GM21390 (cell line): ENCODE results near the gene TPRG1.

Source experiments
- ATAC-seq: cut with Tn5 transposase; IDR thresholded peaks from one replicate; pipeline ENCODE4 v1.9.1; 2021; ENCODE audit not compliant: unreplicated experiment

Gene TPRG1

DNA sequence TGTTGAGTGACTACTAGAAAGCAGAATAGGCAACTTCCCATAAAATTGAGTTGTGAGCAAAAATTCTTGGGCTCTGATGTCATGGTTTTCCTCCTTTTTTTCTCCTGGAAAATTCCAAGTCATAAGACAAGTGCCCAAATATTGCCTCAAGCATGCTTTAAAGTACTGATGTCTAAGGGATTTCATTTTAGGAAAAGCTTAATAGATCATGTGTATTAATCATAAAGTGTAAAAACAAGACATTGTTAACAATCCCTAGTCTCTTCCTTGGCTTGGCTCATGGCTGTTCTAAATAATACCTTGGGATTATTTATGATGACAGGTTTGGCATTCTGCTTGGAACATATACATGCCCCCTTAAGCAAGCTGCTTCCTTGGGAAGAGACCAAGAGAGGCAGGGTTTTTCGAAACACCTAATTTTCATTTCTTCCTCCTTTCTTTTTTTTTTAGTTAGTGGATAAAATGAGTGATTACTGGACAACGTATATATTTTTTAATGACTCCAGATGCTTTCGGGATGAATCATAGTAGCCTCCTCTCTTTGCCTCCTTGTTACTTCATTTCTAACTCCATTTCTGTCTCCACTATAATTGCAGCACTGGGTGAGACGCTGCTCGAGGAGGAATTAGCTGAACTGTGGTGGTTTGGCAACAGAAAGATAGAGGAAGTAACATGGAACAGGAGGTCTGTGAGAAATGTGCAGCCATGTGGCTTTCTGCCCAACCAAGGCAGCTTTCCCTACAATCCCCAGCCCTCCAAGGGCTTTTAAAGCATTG lies 104.9 kb downstream of the TPRG1 start:
- ATAC-seq, result no peak

DNA sequence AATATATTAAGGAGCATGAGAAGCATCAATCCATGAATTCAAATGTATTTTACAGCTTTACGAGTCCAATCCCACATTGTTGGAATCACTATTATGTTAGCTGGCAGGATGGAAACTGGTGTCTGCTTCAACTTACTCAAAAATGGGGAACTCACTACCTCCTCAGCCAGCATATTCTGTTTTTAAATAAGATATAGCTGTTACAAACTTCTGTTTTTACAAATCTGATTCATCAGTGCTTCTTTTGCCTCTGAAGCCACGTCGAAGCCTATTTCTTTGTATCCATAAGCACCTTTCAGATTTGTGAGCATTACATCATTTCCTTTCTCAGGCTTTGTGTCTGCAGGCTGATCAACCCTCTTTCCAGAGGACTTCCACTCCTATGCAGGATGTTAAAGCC lies 105.9 kb downstream of the TPRG1 start:
- no peak for ATAC-seq

DNA sequence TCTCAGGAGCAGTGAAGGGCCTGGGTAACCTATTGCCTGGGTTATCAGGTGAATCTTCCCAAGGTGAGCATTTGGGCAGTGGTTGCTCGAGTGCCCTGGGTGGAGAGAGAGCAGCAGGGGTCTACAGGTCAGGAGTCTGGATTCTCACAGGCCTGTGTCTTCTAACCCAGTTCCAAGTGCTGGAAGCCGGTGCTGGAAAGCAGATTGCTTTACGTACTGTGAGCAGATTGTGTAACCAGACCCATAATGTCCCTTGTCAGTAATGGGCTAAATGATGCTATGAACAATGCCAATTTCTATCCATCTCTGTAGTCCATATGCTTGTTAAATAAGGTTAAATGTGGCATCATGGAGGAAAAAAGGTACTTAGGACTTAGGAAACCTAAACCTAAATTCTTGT lies 106.5 kb downstream of the TPRG1 start:
- no peak for ATAC-seq

DNA sequence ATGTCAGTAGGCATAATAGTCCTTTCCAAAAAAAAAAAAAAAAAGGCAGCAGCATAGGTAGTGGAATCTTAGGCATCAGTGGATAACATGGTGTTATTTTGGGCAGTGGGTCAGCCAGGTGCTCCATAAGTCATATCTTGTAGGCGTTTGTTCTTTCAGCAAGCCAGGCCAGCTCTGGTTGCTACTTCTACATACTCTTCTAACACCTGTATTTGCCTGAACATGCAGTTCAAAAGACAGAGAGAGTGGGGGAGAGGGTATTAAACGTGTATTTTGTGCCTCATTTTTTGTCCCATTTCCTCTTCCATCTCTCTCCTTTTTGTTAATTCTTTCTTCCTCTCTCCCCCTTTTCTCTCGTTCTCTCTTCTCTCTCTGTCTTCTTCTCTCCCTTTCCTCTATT lies 110.4 kb downstream of the TPRG1 start:
- no peak for ATAC-seq

DNA sequence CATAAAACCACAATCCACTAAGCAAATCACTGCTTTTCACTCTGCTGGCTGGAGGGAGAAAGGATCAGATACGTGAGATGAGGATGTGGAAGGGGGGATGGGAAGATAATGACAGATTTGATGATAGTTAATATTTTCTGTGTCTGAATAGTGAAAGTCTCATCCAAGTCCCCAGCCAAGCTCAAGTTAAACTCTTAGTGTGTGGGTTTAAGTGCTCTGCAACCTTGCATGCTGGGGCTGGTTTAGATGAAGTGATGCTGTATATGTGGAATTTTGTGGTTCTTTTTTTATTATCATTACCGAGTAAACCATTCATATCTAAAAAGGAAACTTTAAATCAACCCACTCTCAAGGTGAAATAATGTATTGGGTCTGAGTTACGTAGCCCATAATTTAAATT lies 111.0 kb downstream of the TPRG1 start:
- no peak for ATAC-seq

DNA sequence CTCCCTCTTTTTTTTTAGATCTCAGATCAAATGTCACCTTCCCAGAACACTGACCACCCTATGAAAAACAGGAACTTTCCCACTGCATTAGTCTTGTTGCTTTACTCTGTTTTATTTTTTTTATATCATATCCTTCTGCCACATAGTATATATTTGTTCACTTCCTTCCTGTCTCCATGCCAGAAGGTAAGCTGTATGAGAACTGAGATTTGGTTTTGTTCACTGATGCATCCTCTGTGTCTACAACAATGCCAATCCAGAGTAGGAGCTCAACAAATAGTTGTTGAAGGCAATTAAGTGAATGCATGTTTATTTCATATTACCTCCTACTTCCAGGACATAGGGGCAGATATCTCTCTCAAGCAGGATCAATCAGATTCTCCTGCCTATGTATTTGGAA lies 114.4 kb downstream of the TPRG1 start:
- peak; percentile 42 for ATAC-seq

DNA sequence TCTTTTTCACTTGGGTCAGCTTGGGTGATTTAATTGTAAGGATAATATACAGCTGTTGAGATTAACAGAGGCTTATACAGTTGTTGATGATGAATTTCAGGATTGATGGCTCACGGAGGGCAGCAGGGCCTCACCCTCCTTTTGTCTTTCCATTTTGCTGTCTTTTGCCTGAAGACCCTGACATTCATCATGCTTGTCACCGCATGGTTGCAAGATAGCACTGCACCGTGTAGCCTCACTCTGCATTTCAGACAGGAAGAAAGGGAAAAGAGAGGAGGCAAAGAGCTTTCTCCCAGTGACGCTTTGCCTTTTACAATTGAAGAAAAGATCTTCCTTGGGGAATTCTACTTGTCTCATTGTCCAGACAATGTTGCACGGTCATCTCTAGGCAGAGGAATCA lies 115.1 kb downstream of the TPRG1 start:
- no peak for ATAC-seq

DNA sequence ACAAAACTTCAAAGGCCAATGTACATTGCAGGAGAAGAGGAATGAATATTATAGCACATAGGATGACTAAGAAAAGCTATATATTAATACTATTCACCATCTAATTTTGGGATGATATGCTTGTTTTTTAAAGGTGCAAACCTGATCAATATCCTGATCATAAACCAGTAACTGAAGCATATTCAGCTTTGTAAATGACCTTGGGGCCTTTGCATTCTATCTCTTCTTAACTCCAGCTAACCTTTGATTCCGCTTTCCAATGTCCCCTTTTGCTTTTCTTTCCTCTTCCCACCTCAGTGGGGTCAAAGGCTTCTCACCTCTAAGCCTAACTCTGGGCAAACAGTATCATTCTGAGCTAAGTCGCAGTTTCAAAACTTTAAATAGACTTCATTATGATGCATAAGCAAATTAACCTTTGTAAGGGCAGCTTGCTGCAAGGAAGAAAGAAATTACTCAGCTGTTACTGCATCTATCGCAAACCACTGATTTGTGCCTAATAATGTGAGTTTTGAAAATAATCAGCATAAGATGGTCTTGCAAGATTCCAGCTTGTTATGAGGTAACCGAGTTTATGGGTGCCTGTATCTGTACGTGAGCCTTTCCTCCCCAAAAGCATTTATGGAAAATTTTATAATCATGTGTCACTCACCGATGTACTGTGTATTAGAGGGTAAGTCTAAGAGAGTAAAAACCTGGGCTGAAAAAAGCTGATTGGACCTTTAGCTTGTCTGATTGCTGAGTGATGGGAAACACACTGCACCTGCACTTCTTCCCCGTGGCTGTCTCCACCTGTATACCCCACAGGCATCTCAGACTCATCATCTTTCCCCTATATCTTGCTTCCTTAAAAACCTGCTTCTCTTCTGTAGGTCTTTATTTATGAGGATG lies 116.8 kb downstream of the TPRG1 start:
- peak; percentile 90 for ATAC-seq

DNA sequence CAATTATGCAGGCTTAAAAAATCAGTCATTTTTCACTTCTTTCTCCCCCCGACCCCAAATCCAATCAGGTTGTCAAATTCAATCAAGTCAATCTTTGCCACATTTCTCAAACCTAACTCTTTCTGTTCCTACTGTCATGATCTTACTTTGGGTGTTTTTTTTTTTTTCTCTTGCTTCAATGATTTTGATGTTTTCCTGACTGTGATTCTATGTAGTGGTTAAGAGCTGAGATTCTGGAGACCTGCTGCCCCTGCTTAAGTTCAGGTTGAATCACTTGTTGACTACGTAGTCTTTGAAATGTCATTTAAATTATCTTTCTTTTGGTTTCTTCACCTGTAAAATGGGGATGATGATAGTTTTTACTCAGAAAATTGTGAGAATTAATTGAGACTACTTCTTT lies 117.5 kb downstream of the TPRG1 start:
- ATAC-seq, result no peak

DNA sequence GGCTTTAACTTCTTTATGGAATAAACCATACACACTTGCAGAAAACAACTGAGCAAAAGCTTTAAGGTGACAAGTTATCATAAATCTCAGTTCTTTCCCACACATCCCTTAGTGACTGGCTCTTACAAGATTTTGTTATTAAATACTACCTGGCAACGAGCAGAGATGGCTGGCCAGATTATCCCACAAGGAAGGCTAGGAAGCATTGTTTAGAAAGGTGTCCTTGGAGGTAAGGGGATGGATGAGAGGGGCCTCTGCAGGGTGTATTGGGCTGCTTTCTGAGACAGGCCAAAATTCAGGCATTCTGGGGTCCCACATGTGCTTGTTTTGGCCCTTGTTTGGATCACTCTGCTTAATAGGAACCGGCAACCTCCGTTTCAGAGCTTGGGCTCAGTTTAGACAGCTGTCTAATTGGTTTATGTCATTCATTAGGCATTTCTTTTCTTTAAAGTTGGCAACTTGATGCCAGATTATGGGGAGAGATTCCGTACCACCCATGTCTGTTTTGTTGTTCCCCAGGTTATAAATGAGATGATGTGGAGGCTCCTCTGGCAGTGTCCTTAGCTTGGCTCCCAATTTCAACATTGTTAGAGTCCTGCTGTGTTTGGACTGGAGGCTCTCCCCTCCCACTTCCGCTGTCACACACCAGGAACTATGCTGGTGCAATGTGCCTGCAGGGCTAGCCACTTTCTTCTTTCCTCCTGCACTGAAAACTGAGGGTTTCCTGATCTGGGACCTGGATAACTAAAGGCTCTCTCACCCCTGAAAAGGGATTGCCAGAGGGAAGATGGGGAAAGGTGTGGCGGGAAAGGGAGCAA lies 121.1 kb downstream of the TPRG1 start:
- no peak for ATAC-seq

DNA sequence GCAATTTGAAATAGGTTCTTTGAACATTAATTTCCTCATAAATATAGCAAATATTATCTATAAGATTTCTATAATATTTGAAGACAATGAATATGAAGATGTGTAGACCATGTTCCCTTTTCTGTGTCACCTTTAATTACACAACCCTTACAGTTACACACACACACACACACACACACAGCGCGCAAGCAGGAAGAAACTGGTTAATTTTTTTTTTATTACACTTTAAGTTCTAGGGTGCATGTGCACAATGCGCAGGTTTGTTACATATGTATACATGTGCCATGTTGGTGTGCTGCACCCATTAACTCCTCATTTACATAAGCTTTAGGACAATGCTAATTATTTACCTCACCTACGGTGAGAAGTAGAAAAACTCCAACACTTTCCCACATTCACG lies 122.9 kb downstream of the TPRG1 start:
- ATAC-seq, result no peak

DNA sequence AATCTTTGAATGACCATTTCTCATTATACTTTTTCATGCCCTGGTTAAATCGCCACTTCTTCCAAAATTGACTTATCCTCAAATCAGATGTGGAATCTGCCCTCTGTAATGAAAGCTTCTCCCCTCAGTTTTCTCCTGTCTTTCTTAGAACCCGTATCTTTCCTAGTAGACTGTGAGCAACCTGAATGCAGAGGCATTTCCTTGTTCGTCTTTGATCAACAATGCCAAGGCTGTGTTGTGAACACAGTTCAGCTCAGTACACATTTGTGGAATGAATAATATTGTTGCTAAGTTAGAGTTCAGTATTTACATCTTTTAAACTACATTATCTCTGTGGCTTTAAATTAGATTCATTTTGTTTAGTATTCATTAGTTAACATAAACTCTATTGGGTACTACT lies 123.3 kb downstream of the TPRG1 start:
- ATAC-seq, result no peak

DNA sequence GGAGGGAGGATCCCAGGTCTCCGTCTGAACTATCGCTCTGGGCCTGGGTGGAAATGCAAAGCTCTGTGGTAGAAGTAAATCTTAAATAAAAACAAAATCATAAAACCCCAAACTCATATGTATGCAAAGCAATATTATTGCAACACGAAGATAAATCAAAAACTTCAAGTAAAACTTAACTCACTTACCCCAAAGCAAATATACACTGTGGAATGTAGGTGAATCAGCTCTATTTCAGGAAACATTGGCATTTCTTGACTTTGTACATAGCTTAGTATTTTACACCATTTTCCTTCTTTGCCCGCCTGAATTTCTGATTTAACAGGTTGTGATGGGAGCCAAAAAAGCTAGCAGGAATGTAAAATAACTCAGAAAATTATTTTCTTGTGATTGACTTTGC lies 126.2 kb downstream of the TPRG1 start:
- no peak for ATAC-seq

DNA sequence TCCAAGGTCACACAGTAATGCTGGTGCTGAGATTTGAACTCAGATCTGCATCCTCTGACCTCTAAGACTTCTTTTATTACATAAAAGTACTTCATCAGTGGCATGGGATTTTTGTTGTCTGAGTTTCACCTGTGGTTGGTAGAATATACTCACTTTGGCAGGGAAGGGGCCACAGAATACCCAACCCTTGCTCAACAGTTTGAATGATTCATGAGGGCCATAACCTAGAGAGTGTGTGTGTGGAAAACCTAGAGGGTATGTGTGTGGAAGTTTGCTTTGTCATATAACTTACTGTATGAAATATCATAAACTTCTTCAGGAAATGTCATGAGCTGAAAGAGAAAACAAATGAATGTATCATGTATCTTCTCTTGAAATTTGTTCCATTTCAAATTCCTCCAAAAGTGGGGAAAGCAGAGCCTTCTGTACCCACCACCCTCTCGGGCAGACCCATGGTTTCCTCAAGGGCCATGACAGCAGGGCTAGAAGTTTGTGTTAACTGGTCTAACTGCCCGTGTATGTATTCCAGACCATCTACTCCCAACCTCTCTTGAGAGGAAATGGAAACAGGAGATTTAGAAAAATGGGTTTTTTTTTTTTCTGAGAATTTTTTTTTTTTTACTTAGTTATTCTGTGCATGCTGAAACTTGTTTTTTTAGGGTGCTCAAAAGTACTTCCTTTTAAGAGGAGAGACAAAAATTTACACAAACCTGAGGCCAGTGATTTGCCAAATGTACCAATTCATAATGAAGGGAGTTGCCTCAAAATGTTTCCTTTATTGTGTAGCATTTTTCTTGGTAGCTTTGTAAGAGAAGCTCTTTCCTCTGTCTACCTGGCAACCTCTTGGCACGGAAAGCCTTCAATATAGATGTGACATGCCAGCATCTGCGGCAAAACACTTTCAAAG lies 127.0 kb downstream of the TPRG1 start:
- no peak for ATAC-seq

DNA sequence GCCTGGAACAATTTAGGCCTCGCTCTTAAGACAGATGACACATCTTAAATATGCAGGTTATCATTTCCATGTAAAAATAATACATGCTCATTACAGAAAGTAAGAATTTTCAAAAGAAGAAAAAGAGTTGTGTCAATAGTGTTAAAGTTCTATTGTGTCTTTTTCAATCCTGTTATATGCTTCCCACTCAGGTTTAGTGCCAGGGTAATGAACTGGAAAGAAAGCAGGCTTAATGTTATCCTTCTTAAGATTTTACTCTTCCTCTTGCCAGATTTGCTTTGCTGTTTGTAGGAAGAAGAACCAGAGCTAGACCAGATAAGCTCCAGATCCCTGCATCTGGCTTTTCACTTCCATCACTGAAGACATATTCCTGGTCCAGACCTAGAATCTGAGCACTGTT lies 128.6 kb downstream of the TPRG1 start:
- no peak for ATAC-seq

DNA sequence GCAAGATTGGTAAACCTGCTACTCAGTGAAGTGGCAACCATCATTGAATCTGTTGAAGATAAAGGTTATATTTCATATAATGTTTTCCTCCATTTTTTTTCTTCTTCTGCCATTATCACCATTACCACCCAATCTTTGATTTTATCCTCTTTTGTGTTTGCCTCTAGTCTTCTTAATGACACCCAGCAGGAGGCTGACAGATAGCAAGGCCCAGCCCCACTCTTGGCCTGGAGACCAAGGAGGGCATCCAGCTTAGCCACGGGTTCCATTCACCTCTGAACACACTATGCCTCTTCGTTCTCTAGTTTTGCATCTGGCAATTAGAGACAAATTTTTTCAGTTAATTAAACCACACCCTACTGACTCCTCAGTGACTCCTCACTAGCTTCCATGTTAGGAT lies 129.7 kb downstream of the TPRG1 start:
- no peak for ATAC-seq

DNA sequence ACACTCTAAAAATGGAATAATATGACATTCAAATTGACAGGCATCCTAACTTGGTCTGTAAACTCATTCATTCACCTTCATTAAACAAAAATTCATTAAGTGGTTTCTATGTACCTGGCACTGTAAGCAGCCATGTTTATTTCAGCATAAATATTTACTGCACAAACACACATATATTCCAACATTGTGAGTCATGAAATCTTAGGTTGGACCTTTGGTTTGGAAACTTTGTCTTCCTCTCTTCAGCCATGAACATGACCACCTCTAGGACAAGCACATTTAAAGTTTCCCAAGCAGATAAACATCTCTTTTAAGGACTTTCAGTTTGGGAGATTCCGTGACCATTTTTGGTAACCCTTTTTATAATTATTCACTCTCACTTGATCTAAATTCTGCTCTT lies 131.8 kb downstream of the TPRG1 start:
- no peak for ATAC-seq

DNA sequence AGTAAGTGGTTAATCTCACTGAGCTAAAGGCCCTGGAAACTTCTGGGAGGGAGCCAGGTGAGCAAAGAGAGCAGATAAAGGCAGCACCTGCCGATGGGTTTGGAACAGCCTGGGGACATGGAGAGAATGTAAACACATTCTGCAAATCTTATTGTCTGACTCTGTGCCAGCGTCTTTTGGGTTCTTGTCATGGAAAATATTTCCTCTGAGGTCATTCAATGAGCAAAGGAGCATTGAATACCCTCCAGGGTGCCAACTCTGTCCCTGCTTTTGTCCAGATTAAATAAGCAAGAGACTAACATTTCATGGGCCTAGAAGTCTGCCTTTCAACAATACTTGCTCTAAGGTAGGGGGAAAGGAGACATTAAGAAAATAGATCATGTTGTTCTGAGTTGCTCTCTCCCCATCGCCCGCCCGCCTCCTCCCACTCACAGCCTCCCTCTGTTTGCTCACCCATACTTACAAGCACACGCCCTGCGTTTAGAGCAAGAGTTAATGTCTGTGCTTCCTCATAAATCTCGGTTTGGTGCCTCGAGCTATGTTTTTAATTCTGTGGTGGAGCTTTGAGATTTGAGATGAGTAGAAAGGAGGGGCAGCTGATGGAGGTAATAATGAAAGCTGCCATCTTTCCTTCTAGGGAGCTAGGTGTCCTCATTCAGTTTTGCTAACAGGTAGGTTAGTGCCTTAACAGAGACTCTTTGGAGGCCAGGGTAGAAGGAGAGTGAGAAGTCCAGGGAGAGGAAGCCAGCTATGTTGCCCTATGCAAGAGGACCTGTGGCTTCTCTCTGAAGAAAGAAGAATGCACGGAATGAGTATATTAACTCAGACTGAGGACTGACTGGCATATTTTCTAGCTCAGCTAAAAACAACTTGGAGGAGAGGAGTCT lies 132.9 kb downstream of the TPRG1 start:
- ATAC-seq, result no peak

DNA sequence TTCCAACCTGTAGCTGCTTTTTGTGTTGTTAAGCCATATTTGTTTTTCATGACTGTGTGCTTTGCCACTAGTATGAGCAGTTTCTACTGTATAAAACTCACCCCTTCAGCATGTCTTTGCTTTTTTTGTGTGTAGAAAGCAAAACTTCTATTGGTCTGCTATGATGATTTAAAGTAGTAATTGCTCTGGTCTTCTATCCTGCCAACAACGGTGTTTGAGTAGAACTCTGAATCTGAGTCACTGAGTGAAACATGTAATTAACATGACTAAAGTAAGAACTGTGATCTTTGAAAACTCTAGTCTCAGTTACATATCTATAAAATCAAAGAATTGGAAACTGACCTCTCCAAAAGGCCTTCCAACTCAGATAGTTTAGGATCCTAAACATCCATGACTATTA lies 133.6 kb downstream of the TPRG1 start:
- ATAC-seq, result peak; percentile 55

DNA sequence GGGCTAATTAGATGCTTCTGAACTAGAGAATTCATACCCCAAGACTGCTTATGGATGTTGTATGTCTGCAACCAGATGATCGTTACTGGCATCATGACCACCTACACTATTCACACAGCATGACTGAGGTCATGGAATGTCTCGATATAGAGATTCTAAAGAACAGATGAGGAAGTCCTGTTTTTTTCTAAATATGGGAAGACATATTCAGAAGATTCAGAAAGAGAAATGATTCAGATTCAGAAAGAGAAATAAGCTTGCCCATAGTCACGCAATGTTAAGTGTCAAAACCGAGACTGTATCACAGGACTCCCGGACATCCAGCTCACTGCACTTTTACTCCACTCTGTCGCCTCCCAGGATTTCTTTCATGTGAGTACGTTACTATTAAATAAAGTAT lies 136.2 kb downstream of the TPRG1 start:
- peak; percentile 63 for ATAC-seq
